ENCODE results near the gene TAC4. TPM values are rescaled to one million over a fixed set of nuclear protein-coding genes. Genes with fewer than 3 reads are reported as not detected.

Gene TAC4
- total RNA-seq, 1 donor, result not detected

- no peak for TF ChIP-seq CTCF (IDR thresholded peaks at IDR 0.05; ENCODE audit: insufficient read depth, low read length)
- H3K4me3 ChIP-seq (ENCODE audit: low read depth, low read length), result no peak overlapping the region
- DNase-seq (ENCODE audit: low read depth), result no peak
These were observed 49.7 kb downstream of the TAC4 start for GRCh38 chr17:49798182-49798581.

GRCh38 chr17:49795372-49795771 is 52.5 kb downstream of the TAC4 start:
- DNase-seq (ENCODE audit: low read depth), result no peak
- no peak overlapping the region for H3K4me3 ChIP-seq (ENCODE audit: low read depth, low read length)
- TF ChIP-seq CTCF (IDR thresholded peaks at IDR 0.05; ENCODE audit: insufficient read depth, low read length), result no peak

GRCh38 chr17:49793309-49793708 is 54.6 kb downstream of the TAC4 start:
- TF ChIP-seq CTCF (IDR thresholded peaks at IDR 0.05; ENCODE audit: insufficient read depth, low read length), result no peak
- H3K4me3 ChIP-seq (ENCODE audit: low read depth, low read length), result no peak overlapping the region
- no peak for DNase-seq (ENCODE audit: low read depth)

GRCh38 chr17:49789243-49789578 is 58.7 kb downstream of the TAC4 start:
- TF ChIP-seq CTCF (IDR thresholded peaks at IDR 0.05; ENCODE audit: insufficient read depth, low read length), result no peak
- no peak for DNase-seq (ENCODE audit: low read depth)
- H3K4me3 ChIP-seq (ENCODE audit: low read depth, low read length), result peak overlapping the region; percentile 77

GRCh38 chr17:49788478-49789242 is 59.2 kb downstream of the TAC4 start, which contains the start of gene KAT7:
Gene KAT7, plus strand, starts transcription at chr17:49788681. Its CDS starts 154 bp downstream, at chr17:49788835.
- no peak for TF ChIP-seq CTCF (IDR thresholded peaks at IDR 0.05; ENCODE audit: insufficient read depth, low read length)
- peak; percentile 100 for DNase-seq (ENCODE audit: low read depth)
- H3K4me3 ChIP-seq (ENCODE audit: low read depth, low read length), result peak within 1 kb of the TSS; percentile 77

Other genes with a start within 250 kb of the TAC4 start
- gene SPOP, start 170.0 kb downstream of the TAC4 start, total RNA-seq (ENCODE audit: low replicate concordance), result 46.1 and 85.4 TPM in 2 replicates
- 24.5 and 59.7 TPM in 2 replicates for gene SLC35B1, start 140.1 kb downstream of the TAC4 start, total RNA-seq (ENCODE audit: low replicate concordance)
- 1.1 TPM in 2 replicates for gene FAM117A, start 83.9 kb downstream of the TAC4 start, total RNA-seq (ENCODE audit: low replicate concordance)
- 21.5 and 33.5 TPM in 2 replicates for gene KAT7, start 59.4 kb downstream of the TAC4 start, total RNA-seq (ENCODE audit: low replicate concordance)
- not detected in 2 replicates for gene DLX4, start 121.1 kb upstream of the TAC4 start, total RNA-seq (ENCODE audit: low replicate concordance)
- not detected in 2 replicates for gene DLX3, start 147.2 kb upstream of the TAC4 start, total RNA-seq (ENCODE audit: low replicate concordance)
- 16.1 and 35.1 TPM in 2 replicates for gene ITGA3, start 208.0 kb upstream of the TAC4 start, total RNA-seq (ENCODE audit: low replicate concordance)
- gene PDK2, start 247.3 kb upstream of the TAC4 start, total RNA-seq (ENCODE audit: low replicate concordance), result 13.2 and 37.8 TPM in 2 replicates